Breast epithelium (tissue), 4 donors: ENCODE data around the gene OR56A4. TPM values are rescaled to one million over a fixed set of nuclear protein-coding genes. Genes with fewer than 3 reads are reported as not detected.
"Not testable (repeated sequence)": the region's sequence is repeated elsewhere in the genome, so short reads cannot be mapped to it uniquely, and the experiment has no call there.

ENCODE experiments used
- DNase-seq, 2 donors: peaks; one replicate each; pipeline ENCODE4 v3.0.0-alpha.2; 2019; ENCODE audit warnings: low spot score in 2 of 2
- H3K27ac ChIP-seq, 2 donors: fragments of 200-600 bp; sonication (generic) in 1 of 2; one replicate each; pipeline ENCODE4 v1.5.1; 2016 to 2019; ENCODE audit warnings: mild to moderate bottlenecking in 1 of 2
- H3K27me3 ChIP-seq, 2 donors: fragments of 200-600 bp; sonication (generic) in 1 of 2; one replicate each; pipeline versions ENCODE4 v1.5.1 to v1.6.0; 2017 to 2019; ENCODE audit warnings: control low read depth in 1 of 2, mild to moderate bottlenecking in 1 of 2
- H3K36me3 ChIP-seq: fragments of 200-600 bp; one replicate; pipeline ENCODE4 v1.5.1; 2019
- H3K4me1 ChIP-seq, 2 donors: fragments of 200-600 bp; sonication (generic); one replicate each; pipeline ENCODE4 v1.5.1; 2016 to 2019; ENCODE audit warnings: control low read depth in 1 of 2
- H3K4me3 ChIP-seq, 3 donors: fragments of 200-600 bp; sonication (generic); 1 replicate in 2 of 3; 2 replicates in 1 of 3; pipeline ENCODE4 v1.5.1; 2016 to 2019; ENCODE audit warnings: mild to moderate bottlenecking in 3 of 3, moderate library complexity in 2 of 3
- H3K9me3 ChIP-seq, 2 donors: fragments of 200-600 bp; sonication (generic) in 1 of 2; one replicate each; pipeline ENCODE4 v1.5.1; 2016 to 2019; ENCODE audit warnings: control low read depth in 1 of 2
- POLR2A ChIP-seq: fragments of 450-650 bp; IDR thresholded peaks from one replicate; pipeline ENCODE4 v1.6.1; 2016; ENCODE audit warnings: antibody characterized with exemption, mild to moderate bottlenecking, moderate library complexity
- POLR2AphosphoS5 ChIP-seq, 3 donors: sonication (generic); formaldehyde crosslinking; IDR thresholded peaks; one replicate each; pipeline ENCODE4 v1.6.1; 2017; ENCODE audit warnings: antibody characterized with exemption in 3 of 3
- intact Hi-C: fragments of 100-400 bp; cut with DNase I; formaldehyde crosslinking; loops from one replicate; pipeline ENCODE4 v1.15.1; 2023; ENCODE audit warnings: low total_unique reads
- total RNA-seq, 3 donors: library from RNA; depleted of rRNA; stranded (reverse); fragments of >200 nt; gene quantifications; one replicate each; pipeline ENCODE4 v1.1.0, GENCODE V29; 2016
- TF ChIP-seq, protein P1 (sequence below), 3 donors: fragments of 450-650 bp; IDR thresholded peaks; one replicate each; pipeline ENCODE4 v1.5.1; 2016 to 2017; ENCODE audit warnings: antibody characterized with exemption in 3 of 3, mild to moderate bottlenecking in 3 of 3, moderate library complexity in 3 of 3

Gene OR56A4
- total RNA-seq, 3 donors from 2014 or later: not detected

DNA sequence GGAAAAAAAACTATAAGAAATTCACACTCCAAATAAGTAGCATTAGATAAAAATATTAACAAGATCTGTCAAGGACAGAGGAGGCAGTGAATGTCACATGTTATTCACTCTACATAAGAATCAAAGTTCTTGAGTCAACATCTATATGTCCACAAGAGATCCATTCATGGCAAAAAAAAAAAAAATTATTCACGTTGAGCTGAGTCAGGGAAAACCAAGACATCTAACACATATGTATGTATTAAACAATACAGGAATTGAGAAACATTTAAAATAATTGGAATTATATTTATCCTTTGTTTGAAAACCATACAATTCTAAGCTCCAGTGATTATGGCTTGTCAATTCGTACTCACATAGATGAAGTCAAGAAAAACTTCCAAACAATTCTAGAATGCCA, 39.8 kb downstream of the OR56A4 start:
- Histone ChIP-seq H3K27me3 (no peaks in the 10 kb centered on the region), H3K4me3 (no peak overlapping the region), H3K4me1 (no peaks in the 10 kb centered on the region), H3K27ac (no peak overlapping the region), H3K36me3 (no peaks in the 10 kb centered on the region), H3K9me3 (peaks cover 6 to 28% of the 10 kb centered on the region in 2 donors)
- intact Hi-C loops: no loop called here
- TF ChIP-seq, protein P1, sequence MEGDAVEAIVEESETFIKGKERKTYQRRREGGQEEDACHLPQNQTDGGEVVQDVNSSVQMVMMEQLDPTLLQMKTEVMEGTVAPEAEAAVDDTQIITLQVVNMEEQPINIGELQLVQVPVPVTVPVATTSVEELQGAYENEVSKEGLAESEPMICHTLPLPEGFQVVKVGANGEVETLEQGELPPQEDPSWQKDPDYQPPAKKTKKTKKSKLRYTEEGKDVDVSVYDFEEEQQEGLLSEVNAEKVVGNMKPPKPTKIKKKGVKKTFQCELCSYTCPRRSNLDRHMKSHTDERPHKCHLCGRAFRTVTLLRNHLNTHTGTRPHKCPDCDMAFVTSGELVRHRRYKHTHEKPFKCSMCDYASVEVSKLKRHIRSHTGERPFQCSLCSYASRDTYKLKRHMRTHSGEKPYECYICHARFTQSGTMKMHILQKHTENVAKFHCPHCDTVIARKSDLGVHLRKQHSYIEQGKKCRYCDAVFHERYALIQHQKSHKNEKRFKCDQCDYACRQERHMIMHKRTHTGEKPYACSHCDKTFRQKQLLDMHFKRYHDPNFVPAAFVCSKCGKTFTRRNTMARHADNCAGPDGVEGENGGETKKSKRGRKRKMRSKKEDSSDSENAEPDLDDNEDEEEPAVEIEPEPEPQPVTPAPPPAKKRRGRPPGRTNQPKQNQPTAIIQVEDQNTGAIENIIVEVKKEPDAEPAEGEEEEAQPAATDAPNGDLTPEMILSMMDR (IDR thresholded peaks at IDR 0.05): no peak
- TF ChIP-seq POLR2A: no peak
- no peak for TF ChIP-seq POLR2AphosphoS5 (IDR thresholded peaks at IDR 0.05)
- DNase-seq: no peak

- not testable (repeated sequence) for DNase-seq, H3K36me3 ChIP-seq, H3K27me3 ChIP-seq, H3K27ac ChIP-seq, H3K4me1 ChIP-seq, H3K4me3 ChIP-seq
- intact Hi-C loops: loop anchor here (1.0 kb wide), 1 partner anchor 7 kb away; the partner anchor contains the start of gene OR56A5
- peaks cover 6 to 45% of the 10 kb centered on the region in 2 donors for H3K9me3 ChIP-seq
Measured at GRCh38 chr11:5960704-5961320, 45.9 kb downstream of the OR56A4 start.

GRCh38 chr11:5955586-5955985, 51.2 kb downstream of the OR56A4 start:
- Histone ChIP-seq H3K36me3 (no peaks in the 10 kb centered on the region), H3K27me3 (no peaks in the 10 kb centered on the region), H3K4me3 (no peak overlapping the region), H3K9me3 (peaks cover 0 to 12% of the 10 kb centered on the region in 2 donors), H3K27ac (no peak overlapping the region), H3K4me1 (no peaks in the 10 kb centered on the region)
- intact Hi-C loops: loop anchor here (10.0 kb wide), 1 partner anchor 1859 kb away; no protein-coding TSS in a partner anchor
- no peak for DNase-seq
- TF ChIP-seq, protein P1 (IDR thresholded peaks at IDR 0.05): no peak
- TF ChIP-seq POLR2A: no peak
- TF ChIP-seq POLR2AphosphoS5 (IDR thresholded peaks at IDR 0.05): no peak

Other genes with a start within 250 kb of the OR56A4 start
- gene OR52N5, start 223.6 kb downstream of the OR56A4 start, total RNA-seq: under 1 TPM in 1 of 3 donors, not detected in 2; 0.29 TPM
- under 1 TPM in 2 of 3 donors, not detected in 1; under 0.01 to 0.73 TPM for gene OR52N1, start 215.7 kb downstream of the OR56A4 start, total RNA-seq
- not detected for gene OR52N2, start 198.0 kb downstream of the OR56A4 start, total RNA-seq
- gene OR52E6, start 165.0 kb downstream of the OR56A4 start, total RNA-seq: not detected
- gene OR52E8, start 149.3 kb downstream of the OR56A4 start, total RNA-seq: not detected
- not detected for gene OR52E4, start 126.3 kb downstream of the OR56A4 start, total RNA-seq
- gene OR52E5, start 113.7 kb downstream of the OR56A4 start, total RNA-seq: not detected
- not detected for gene OR56A3, start 64.7 kb downstream of the OR56A4 start, total RNA-seq
- not detected for gene OR56A5, start 38.5 kb downstream of the OR56A4 start, total RNA-seq
- not detected for gene OR52L1, start 20.0 kb downstream of the OR56A4 start, total RNA-seq
- gene OR56A1, start 23.8 kb upstream of the OR56A4 start, total RNA-seq: not detected
- gene OR56B4, start 100.7 kb upstream of the OR56A4 start, total RNA-seq: not detected
- gene OR52B2, start 163.4 kb upstream of the OR56A4 start, total RNA-seq: under 1 TPM in 1 of 3 donors, not detected in 2; 0.33 TPM
- gene OR52W1, start 192.3 kb upstream of the OR56A4 start, total RNA-seq: not detected
- not detected for gene C11orf42, start 198.6 kb upstream of the OR56A4 start, total RNA-seq
- gene FHIP1B, start 227.7 kb upstream of the OR56A4 start, total RNA-seq: 10 to 100 TPM; 34.7 to 42.6 (median 42.1) TPM
- under 1 TPM in 2 of 3 donors, not detected in 1; 0.29 to 0.48 TPM for gene CNGA4, start 232.1 kb upstream of the OR56A4 start, total RNA-seq